PC-3 (cell line): ENCODE measurements around the gene ACTG1. TPM values are rescaled to one million over a fixed set of nuclear protein-coding genes. Genes with fewer than 3 reads are reported as not detected.

ENCODE experiments used
- ATAC-seq: fragments of 200-7000 bp; cut with Tn5 transposase; 2 replicates; pipeline ENCODE4 v1.9.1; 2020; ENCODE audit warnings: mild to moderate bottlenecking, moderate library complexity
- BruUV-seq: library from RNA; stranded (reverse); fragments of 400-500 nt; replicated peaks from 2 replicates; lab custom pipeline; 2021; lab: Mats Ljungman, UMichigan
- CTCF ChIA-PET: fragments of 300-600 bp; sonication (Branson Sonifier 250); formaldehyde crosslinking; loops from one replicate; lab custom pipeline; 2022; ENCODE audit warnings: antibody characterized with exemption; lab: Charles Lee
- POLR2A ChIA-PET: fragments of 300-600 bp; sonication (Branson Sonifier 250); formaldehyde crosslinking; loops from one replicate; lab custom pipeline; 2022; ENCODE audit warnings: antibody characterized with exemption; ENCODE audit not compliant: unreplicated experiment; lab: Charles Lee
- DNase-seq: peaks from one replicate; pipeline ENCODE4 v3.0.0-alpha.2; 2015
- H2AFZ ChIP-seq: fragments of 300-600 bp; sonication (generic); 2 replicates; pipeline ENCODE4 v1.6.0; 2016; ENCODE audit warnings: antibody characterized with exemption, low read length
- H3F3A ChIP-seq: fragments of 300-600 bp; sonication (generic); one replicate; pipeline ENCODE4 v1.6.0; 2017; ENCODE audit warnings: antibody characterized with exemption, low read length, control low read depth, mild to moderate bottlenecking; ENCODE audit not compliant: unreplicated experiment
- H3K27ac ChIP-seq: fragments of 300-600 bp; sonication (generic); 2 replicates; pipeline ENCODE4 v1.5.1; 2016; ENCODE audit warnings: mild to moderate bottlenecking, low read length
- H3K27me3 ChIP-seq: fragments of 300-600 bp; sonication (generic); 2 replicates; pipeline ENCODE4 v1.6.1; 2016; ENCODE audit warnings: low read length, mixed read lengths
- H3K36me3 ChIP-seq: fragments of 300-600 bp; sonication (generic); 2 replicates; pipeline ENCODE4 v1.6.1; 2016; ENCODE audit warnings: low read depth, mixed run types, low read length, mixed read lengths
- H3K4me1 ChIP-seq: fragments of 300-600 bp; sonication (generic); 2 replicates; pipeline ENCODE4 v1.5.1; 2016; ENCODE audit warnings: low read length; ENCODE audit not compliant: insufficient read depth
- H3K4me2 ChIP-seq: fragments of 300-600 bp; sonication (generic); 2 replicates; pipeline ENCODE4 v1.6.0; 2016; ENCODE audit warnings: low read length
- H3K4me3 ChIP-seq: fragments of 300-600 bp; sonication (generic); 2 replicates; pipeline ENCODE4 v1.5.1; 2016; ENCODE audit warnings: mild to moderate bottlenecking, low read length, mixed read lengths
- H3K79me2 ChIP-seq: fragments of 300-600 bp; sonication (generic); 2 replicates; pipeline ENCODE4 v1.6.1; 2017; ENCODE audit warnings: low read length, mixed read lengths
- H3K9ac ChIP-seq: fragments of 300-600 bp; sonication (generic); 2 replicates; pipeline ENCODE4 v1.6.0; 2016; ENCODE audit warnings: mild to moderate bottlenecking, low read length
- H3K9me2 ChIP-seq: fragments of 300-600 bp; sonication (generic); replicated peaks from 2 replicates; pipeline ENCODE4 v1.6.1; 2016; ENCODE audit warnings: mixed run types, low read length, mixed read lengths
- H3K9me3 ChIP-seq: fragments of 300-600 bp; sonication (generic); 2 replicates; pipeline ENCODE4 v1.6.1; 2016; ENCODE audit warnings: low read length, mixed read lengths
- H4K20me1 ChIP-seq: fragments of 300-600 bp; sonication (generic); 2 replicates; pipeline ENCODE4 v1.6.1; 2016; ENCODE audit warnings: low read length, mixed read lengths
- EZH2 ChIP-seq: fragments of 300-600 bp; sonication (generic); IDR thresholded peaks from one replicate; pipeline ENCODE4 v1.6.1; 2017; ENCODE audit warnings: antibody characterized with exemption, mild to moderate bottlenecking, low read length; ENCODE audit not compliant: unreplicated experiment
- EZH2phosphoT487 ChIP-seq: fragments of 300-600 bp; sonication (generic); IDR thresholded peaks from 2 replicates; pipeline ENCODE4 v1.6.1; 2018; ENCODE audit warnings: mild to moderate bottlenecking, antibody characterized with exemption, low read length, borderline replicate concordance
- intact Hi-C: fragments of 100-400 bp; cut with micrococcal nuclease; formaldehyde crosslinking; loops from 2 replicates; pipeline ENCODE4 v1.9.0; 2023
- total RNA-seq: library from RNA; depleted of rRNA; stranded (reverse); fragments of >200 nt; gene quantifications from 2 replicates; pipeline ENCODE4 v1.2.3, GENCODE V29; 2014
- TF ChIP-seq, protein P1 (sequence below): fragments of 300-600 bp; sonication (generic); conservative IDR thresholded peaks from 2 replicates; pipeline ENCODE4 v1.5.1; 2017; ENCODE audit warnings: antibody characterized with exemption, low read depth, mild to moderate bottlenecking, low read length

The ACTG1 gene
- total RNA-seq, 1 experiment from 2014 or later = 4,503 TPM

- Histone ChIP-seq H3K27me3 (no peaks in the 10 kb centered on the region), H3K4me2 (no peak overlapping the region), H3K4me3 (no peak overlapping the region), H3F3A (no peaks in the 10 kb centered on the region), H2AFZ (no peak overlapping the region), H3K79me2 (peaks cover 31% of the 10 kb centered on the region), H4K20me1 (no peaks in the 10 kb centered on the region), H3K4me1 (peaks cover 5% of the 10 kb centered on the region; the same call in 1 of the 2 replicates), H3K36me3 (peaks cover 4% of the 10 kb centered on the region; the same call in 1 of the 2 replicates), H3K9me2 (no peaks in the 10 kb centered on the region), H3K9ac (no peak overlapping the region), H3K9me3 (no peaks in the 10 kb centered on the region), H3K27ac (no peak overlapping the region)
- DNase-seq (no peak), ATAC-seq (no peak)
- ChIA-PET CTCF (no interaction called here), POLR2A (no interaction called here)
- intact Hi-C loops = no loop called here
- no TSS peak for BruUV-seq
- TF ChIP-seq, protein P1, sequence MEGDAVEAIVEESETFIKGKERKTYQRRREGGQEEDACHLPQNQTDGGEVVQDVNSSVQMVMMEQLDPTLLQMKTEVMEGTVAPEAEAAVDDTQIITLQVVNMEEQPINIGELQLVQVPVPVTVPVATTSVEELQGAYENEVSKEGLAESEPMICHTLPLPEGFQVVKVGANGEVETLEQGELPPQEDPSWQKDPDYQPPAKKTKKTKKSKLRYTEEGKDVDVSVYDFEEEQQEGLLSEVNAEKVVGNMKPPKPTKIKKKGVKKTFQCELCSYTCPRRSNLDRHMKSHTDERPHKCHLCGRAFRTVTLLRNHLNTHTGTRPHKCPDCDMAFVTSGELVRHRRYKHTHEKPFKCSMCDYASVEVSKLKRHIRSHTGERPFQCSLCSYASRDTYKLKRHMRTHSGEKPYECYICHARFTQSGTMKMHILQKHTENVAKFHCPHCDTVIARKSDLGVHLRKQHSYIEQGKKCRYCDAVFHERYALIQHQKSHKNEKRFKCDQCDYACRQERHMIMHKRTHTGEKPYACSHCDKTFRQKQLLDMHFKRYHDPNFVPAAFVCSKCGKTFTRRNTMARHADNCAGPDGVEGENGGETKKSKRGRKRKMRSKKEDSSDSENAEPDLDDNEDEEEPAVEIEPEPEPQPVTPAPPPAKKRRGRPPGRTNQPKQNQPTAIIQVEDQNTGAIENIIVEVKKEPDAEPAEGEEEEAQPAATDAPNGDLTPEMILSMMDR = no peak
- TF ChIP-seq EZH2phosphoT487 (no peak), EZH2 (no peak)
Measured at GRCh38 chr17:81547614-81547982, 35.0 kb upstream of the ACTG1 start.

GRCh38 chr17:81546906-81547613 is 34.5 kb upstream of the ACTG1 start:
- BruUV-seq = no TSS peak
- DNase-seq (no peak), ATAC-seq (no peak)
- Histone ChIP-seq H3K9me2 (no peaks in the 10 kb centered on the region), H3K9ac (no peak overlapping the region), H3K27ac (no peak overlapping the region), H3K4me1 (peaks cover 5% of the 10 kb centered on the region; the same call in 1 of the 2 replicates), H3K36me3 (peaks cover 4% of the 10 kb centered on the region; the same call in 1 of the 2 replicates), H3K4me3 (no peak overlapping the region), H3K9me3 (no peaks in the 10 kb centered on the region), H3K4me2 (no peak overlapping the region), H3K27me3 (no peaks in the 10 kb centered on the region), H2AFZ (no peak overlapping the region), H4K20me1 (no peaks in the 10 kb centered on the region), H3F3A (no peaks in the 10 kb centered on the region), H3K79me2 (peaks cover 31% of the 10 kb centered on the region)
- TF ChIP-seq EZH2 = no peak
- TF ChIP-seq EZH2phosphoT487 = no peak
- TF ChIP-seq, protein P1 = no peak
- CTCF ChIA-PET = no interaction called here
- intact Hi-C loops = no loop called here
- POLR2A ChIA-PET = interaction anchor here (0.6 kb wide), 1 partner anchor 28 kb away, joined by 7 read pairs; no protein-coding TSS in a partner anchor
